Activated CD8-positive, alpha-beta memory T cell treated with anti-CD3 and anti-CD28 coated beads, Interleukin-2, amount 50 U/mL, for 4 hours (primary cell): ENCODE measurements around the gene CFAP65.
A peak's percentile ranks its signal among the peaks of the same experiment; 100 is the strongest.

Experiments
- DNase-seq: peaks from one replicate; pipeline ENCODE4 v3.0.0-alpha.2; 2020

CFAP65 gene

GRCh38 chr2:219031005-219031738 lies 10.1 kb downstream of the CFAP65 start:
- no peak for DNase-seq

GRCh38 chr2:219030177-219030940 lies 11.0 kb downstream of the CFAP65 start:
- DNase-seq: no peak

DNA sequence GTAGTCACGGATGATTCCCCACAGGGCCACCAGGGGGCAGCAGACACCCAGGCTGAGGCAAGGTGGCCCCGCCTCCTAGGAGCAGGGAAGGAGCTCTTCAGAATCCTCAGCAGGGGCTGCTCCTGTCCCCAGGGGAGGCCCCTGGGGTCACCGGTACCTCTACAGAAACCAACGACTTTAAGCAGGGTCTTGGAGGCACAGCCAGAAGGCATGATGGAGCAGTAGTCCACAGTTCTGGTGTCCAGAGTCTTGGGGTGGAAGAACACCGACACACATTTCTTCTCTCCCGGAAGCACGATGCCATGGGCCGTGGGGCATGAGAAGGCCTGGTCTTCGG lies 11.5 kb downstream of the CFAP65 start:
- DNase-seq: peak; percentile 76

DNA sequence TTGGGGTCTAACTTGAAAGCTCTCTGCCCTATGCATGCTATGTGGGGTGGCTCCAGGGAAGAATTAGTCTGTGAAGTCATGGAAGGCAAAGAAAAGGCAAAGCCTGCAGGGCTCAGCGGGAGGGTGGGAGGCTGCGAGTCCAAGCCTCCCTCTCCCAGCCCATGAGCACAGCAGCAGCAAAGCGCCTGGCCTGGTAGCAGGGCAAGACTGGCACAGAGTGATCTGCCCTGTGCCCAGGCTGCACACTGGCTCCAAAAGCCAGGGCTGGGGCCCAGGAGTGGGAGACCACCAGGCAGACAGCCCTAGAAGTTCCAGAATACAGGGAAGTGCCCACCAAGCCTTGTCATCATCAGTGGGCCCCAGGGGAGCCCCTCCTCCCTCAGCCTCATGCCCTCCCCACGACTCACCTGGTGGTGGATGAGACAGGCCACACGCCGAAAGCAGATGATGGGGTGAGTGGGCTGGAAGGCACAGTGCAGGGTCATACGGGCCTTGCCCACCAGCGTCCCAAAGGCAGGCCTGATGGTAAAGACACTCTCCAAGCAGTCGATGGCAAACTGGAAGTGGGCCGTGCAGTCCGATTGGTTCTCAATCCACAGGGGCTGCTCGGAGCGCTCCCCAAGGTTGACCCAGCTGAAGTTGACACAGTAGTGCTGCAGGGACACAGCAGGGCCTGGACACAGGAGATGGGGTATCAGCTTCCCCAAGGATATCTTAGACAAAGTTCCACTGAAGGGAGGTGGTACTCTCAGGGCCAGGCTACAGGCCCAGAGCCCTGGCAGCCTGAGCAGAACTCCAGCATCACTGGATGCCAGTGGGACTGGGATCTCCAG lies 12.1 kb downstream of the CFAP65 start:
- no peak for DNase-seq

GRCh38 chr2:219028141-219028540 lies 13.2 kb downstream of the CFAP65 start:
- no peak for DNase-seq

DNA sequence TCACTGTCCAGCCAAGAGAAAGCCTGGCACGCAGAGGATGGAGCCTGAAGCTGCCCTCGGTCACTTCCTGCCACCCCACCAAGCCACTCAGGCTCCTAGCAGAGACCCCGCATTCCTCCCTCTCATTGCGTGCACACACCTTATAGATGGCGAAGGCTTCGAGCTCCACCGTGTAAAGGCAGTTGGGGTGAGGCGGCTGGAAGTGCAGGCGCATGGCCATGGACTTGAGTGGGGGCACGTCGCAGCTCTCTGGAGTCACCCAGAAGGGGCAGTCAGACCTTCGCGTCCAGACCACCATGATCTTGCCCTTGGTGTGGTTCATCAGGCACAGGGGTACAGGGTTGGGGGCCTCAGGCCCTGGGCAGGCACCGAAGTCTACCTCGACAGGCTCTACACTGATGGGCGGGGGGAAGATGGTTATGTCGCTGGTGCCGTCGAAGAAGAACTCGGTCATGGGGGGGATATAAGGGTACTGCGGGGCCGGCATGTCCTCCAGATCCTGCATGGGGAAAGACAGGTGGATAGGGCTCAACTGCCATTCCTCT lies 13.7 kb downstream of the CFAP65 start:
- no peak for DNase-seq

DNA sequence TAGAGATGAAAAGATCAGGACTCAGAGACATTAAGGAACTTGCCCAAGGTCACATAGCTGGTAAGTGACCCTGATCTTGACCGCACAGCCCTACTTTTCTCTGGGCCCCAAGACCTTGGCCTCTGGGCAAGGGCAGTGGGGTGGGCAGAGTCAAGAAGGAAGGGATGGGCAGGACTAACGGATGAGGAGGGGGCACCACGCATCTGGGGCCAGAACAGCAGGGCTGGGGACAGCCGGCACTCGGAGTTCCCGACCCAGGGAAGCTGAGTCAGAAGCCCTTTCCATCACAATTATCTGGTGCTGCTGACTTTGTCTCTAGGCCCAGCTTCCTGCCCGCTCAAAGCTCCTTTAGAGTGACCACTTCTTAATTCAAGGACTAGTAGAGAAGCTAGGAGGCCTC lies 14.4 kb downstream of the CFAP65 start:
- DNase-seq: no peak

DNA sequence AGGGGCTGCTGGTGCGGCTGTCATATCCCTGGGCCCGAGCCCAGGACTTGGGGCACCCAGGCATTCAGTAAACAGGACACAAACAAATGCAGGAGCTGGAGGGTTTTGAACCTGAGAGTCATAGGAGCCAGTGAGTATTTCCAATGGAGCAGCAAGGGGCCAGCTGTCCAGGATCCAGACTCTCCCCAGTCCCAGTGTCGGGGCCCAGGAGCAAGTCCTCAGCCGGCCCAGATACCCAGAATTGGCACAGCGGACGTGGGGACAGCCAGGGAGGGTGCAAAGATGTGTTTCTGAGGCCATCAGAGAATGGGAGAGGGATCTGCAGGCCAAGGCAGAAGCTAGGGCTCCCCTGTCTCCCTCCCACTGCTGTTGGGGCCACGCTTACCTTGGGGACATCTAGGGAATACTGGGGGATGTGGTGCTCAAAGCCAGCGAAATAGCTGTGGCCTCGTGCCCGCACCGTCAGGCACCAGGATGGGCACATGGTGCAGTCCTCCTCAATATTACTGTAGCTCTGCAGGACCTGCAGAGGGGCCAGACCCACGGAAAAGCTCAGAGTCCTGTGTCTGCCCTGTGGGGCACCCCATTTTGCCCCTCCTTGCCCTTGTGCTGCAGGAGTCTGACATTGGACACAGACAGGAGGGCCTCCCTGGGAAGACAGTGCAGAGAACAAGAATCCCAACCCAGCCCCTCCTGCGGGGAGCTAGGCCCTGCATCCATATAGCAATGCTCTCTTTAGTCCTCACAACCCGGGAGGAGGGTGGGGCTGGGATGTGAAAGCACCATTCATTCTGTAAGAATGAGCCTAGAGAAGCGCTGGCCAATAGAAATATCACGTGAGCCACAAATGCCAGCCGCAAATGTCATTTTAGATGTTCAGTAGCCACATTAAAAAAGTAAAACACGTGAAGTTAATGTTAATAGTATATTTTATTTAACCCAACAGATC lies 15.4 kb downstream of the CFAP65 start:
- DNase-seq: no peak

DNA sequence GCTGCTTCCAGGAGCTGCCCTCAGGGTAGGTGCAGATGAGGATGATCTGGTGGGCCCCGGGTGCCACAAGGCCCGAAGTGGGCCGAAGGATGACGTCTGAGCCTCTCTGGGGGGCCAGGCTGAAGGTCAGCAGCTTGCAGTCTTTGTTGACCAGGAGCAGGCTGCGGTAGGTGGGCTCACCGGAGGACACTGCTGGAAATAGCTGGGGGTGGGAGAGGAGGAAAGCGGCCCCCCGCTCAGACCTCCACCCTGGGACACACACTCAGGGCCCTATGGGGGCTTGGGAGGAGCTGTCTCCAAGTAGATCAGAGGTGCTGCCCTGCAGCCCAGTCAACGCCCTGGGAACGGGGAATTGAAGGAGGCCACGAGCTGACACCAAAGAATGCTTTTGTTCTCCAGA lies 17.3 kb downstream of the CFAP65 start:
- DNase-seq: no peak

DNA sequence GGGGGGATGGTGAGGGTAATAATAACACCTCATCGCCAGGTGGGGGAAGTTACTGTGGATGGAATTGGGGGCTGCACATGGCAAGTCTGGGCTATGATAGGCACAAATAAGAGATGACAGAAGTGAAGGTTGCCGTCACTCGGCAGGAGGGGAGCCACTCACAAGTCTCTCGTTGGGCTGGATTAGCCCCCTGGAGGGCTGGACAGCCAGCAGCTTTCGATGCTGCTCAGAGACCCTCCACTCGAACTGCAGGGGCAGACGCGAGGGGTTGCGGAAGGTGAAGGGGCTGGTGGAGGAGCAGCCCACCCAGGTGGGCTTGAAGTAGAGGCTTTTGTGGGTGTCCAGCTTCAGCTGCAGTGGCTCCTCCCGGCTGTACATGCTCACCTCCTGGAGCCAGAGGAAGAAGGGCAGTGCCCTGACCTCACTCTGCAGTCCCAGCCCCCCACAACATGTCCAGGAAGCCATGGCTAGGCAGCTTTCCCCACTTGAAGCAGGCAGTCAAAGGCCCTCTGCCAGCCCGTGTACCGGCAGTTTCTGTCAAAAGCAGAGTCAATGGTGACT lies 18.2 kb downstream of the CFAP65 start:
- DNase-seq: no peak

GRCh38 chr2:219022616-219023015 lies 18.7 kb downstream of the CFAP65 start:
- no peak for DNase-seq

GRCh38 chr2:219022041-219022440 lies 19.3 kb downstream of the CFAP65 start:
- DNase-seq: no peak

- no peak for DNase-seq
Observed at GRCh38 chr2:219021591-219021990, 19.7 kb downstream of the CFAP65 start.

DNA sequence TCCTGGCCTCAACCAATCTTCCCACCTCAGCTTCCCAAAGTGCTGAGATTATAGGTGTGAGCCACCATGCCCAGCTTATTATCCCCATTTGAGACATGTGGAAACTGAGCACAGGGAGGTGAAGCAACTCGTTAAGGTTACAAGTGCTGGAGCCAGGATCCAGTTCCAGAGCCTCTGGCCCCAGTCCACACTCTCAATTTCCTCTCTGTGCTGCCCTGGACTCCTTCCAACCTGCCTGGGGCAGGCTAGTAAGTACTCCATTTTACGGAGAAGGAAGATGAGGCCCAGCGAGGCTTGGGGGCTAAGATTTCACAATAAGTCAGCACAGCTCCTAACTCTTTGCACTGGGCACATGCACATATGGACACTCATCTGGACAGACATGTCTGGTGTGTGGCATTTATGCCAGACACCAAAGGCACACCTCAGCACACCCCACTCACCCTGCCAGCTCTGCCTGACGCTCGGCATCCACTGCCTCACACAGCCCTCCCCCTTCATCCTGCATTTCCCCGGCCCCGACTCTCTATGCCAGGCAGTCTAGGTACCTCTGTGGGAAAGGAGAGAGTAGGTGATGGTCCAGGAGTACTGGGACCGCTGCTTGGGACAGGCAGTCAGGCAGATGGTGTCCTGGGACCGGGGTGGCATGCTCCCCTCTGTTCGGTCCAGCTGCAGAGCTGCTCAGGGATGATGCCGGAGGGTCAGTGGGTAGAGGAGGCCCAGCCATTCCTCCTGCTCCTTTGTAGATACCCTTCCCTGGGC lies 20.5 kb downstream of the CFAP65 start:
- no peak for DNase-seq

DNA sequence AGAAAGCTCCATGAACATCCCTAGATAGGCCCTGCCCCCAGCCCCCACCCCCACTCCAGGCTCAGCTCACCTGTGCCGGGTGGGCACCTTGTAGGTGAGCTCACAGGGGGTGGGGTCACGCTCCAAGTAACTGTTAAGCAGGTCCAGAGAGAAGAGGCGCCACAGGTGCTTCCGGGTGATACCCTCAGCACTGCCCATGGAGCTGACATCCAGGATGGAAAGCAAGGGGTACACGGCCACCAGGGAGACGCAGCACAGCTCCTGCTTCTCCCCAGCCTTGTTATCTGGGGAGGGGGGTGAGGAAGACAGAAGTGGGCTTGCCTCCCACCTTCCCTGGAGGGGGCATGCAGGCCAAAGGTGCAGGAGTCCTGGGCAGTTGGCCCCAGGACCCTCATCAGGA lies 21.9 kb downstream of the CFAP65 start:
- DNase-seq: no peak

GRCh38 chr2:219018726-219019125 lies 22.6 kb downstream of the CFAP65 start:
- no peak for DNase-seq

- DNase-seq: no peak
Observed at GRCh38 chr2:219018286-219018685, 23.0 kb downstream of the CFAP65 start.

DNA sequence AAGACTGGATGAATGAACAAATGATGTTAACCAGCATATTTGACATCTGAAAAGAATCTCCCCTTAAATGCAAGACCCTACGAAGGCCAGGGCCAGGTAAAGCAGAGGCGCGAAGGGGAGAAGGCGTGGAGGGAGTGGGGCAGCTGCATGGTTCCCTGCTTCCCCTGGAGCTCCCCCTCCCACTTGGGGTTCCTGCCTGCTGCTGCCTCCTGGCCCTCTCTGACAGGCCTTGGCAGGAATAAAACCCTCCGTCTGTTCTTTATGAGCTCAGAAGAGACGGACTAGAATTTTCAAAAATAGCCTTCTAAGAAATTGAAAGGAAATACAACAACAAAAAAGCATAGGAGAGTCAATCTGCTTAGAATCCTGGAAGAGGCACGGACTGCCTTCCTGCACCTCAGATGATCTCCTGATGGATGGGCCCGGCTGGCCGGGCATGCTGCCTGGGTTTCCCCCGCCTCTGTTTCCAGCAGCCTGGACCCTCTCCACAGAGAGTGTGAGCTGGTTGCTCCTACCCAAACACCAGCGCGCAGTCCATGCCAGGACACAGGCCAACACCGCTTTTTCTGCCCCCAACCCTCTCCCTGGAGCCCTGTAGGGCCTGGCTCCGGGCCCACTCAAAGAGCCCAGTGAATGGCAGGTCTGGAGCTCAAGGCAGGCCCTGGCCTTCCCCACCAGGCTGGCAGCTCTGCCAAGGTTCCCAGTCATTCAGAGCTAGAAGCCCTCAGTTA lies 23.9 kb downstream of the CFAP65 start:
- no peak for DNase-seq

- no peak for DNase-seq
Observed at GRCh38 chr2:219016721-219017120, 24.6 kb downstream of the CFAP65 start.

DNA sequence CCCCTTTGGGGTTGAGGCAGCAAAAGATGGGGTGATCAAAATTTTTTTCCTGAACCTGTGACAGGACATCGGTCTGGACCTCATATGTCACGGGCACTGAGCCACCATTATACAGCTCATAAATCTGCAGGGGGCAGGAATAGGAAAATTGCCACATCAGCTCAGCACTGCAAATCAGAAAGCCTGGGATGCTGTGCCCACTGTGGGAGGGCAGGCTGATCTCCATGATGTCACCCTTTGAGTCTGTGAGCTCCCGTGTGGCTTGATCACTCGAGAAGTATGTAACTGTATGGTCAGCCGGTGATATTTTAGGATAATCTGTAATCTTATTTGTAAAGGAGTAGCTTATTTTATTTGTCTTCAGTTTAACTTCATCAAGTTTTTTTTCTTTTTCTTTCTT lies 30.4 kb downstream of the CFAP65 start:
- DNase-seq: no peak
